ENCODE results near the gene STRA6. TPM values are rescaled to one million over a fixed set of nuclear protein-coding genes. Genes with fewer than 3 reads are reported as not detected.

Gene STRA6
- total RNA-seq, 1 experiment from 2014 or later, result 0.54 TPM

DNA sequence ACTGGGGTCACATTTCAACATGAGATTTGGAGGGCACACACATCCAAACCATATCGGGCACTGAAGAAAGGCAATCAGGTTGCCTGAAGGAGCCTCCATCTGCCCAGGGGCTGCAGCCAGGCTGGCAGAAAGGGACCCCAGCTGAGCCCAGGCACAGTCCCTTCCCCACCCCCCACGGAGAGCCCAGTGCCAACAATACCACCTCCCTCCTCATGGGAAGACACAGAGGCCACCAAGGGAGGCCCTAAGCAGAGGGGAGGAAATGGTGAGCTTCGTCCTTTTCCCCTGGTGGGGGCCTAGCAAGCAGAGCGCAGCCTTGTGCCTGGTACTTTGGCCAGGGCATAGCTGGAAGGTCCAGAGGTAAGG lies 3.0 kb upstream of the STRA6 start:
- Histone ChIP-seq H3K79me2 (ENCODE audit: insufficient read depth, low read length) (no peaks in the 10 kb centered on the region), H2AFZ (ENCODE audit: low read depth, low read length, poor library complexity, severe bottlenecking) (no peak overlapping the region), H3K4me1 (ENCODE audit: control insufficient read depth in 1 of 2, insufficient read depth in 2 of 2, low read length in 2 of 2) (peaks cover 23 to 38% of the 10 kb centered on the region in 2 experiments), H4K20me1 (ENCODE audit: insufficient read depth) (no peaks in the 10 kb centered on the region), H3K9ac (ENCODE audit: low read length) (no peak overlapping the region), H3K36me3 (ENCODE audit: control insufficient read depth in 1 of 2, insufficient read depth in 2 of 2, low read length in 2 of 2) (no peaks in the 10 kb centered on the region), H3K4me3 (replicated peaks in 1 of 2; ENCODE audit: low read depth in 1 of 2, low read length in 2 of 2) (no peak overlapping the region), H3K9me2 (ENCODE audit: insufficient read depth) (no peaks in the 10 kb centered on the region), H3K27ac (ENCODE audit: low read depth, low read length) (no peak overlapping the region), H3K9me3 (ENCODE audit: control insufficient read depth in 1 of 2, insufficient read depth in 1 of 2, low read depth in 1 of 2, low read length in 2 of 2) (no peaks in the 10 kb centered on the region), H3K4me2 (ENCODE audit: low read length) (no peak overlapping the region), H3K27me3 (ENCODE audit: insufficient read depth, low read length) (peaks cover 16% of the 10 kb centered on the region; the same call in 1 of the 2 replicates)
- no TSS peak for BruUV-seq (replicated peaks)
- ChIA-PET RAD21 (ENCODE audit: low non-redundant PET in 1 of 2, low total read pairs in 2 of 2, uncharacterized antibody in 2 of 2, unreplicated experiment in 2 of 2) (no interaction called here), POLR2A (no interaction called here), CTCF (no interaction called here)
- ATAC-seq (no peak), DNase-seq (ENCODE audit: low read depth, low spot score) (no peak)
- intact Hi-C loops (cut with micrococcal nuclease), result no loop called here
- TF ChIP-seq, protein P1, sequence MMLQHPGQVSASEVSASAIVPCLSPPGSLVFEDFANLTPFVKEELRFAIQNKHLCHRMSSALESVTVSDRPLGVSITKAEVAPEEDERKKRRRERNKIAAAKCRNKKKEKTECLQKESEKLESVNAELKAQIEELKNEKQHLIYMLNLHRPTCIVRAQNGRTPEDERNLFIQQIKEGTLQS (IDR thresholded peaks at IDR 0.05), result no peak
- TF ChIP-seq, protein P2, sequence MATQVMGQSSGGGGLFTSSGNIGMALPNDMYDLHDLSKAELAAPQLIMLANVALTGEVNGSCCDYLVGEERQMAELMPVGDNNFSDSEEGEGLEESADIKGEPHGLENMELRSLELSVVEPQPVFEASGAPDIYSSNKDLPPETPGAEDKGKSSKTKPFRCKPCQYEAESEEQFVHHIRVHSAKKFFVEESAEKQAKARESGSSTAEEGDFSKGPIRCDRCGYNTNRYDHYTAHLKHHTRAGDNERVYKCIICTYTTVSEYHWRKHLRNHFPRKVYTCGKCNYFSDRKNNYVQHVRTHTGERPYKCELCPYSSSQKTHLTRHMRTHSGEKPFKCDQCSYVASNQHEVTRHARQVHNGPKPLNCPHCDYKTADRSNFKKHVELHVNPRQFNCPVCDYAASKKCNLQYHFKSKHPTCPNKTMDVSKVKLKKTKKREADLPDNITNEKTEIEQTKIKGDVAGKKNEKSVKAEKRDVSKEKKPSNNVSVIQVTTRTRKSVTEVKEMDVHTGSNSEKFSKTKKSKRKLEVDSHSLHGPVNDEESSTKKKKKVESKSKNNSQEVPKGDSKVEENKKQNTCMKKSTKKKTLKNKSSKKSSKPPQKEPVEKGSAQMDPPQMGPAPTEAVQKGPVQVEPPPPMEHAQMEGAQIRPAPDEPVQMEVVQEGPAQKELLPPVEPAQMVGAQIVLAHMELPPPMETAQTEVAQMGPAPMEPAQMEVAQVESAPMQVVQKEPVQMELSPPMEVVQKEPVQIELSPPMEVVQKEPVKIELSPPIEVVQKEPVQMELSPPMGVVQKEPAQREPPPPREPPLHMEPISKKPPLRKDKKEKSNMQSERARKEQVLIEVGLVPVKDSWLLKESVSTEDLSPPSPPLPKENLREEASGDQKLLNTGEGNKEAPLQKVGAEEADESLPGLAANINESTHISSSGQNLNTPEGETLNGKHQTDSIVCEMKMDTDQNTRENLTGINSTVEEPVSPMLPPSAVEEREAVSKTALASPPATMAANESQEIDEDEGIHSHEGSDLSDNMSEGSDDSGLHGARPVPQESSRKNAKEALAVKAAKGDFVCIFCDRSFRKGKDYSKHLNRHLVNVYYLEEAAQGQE (IDR thresholded peaks at IDR 0.05; ENCODE audit: low read depth), result no peak
- TF ChIP-seq FOSL1 (IDR thresholded peaks at IDR 0.05; ENCODE audit: low read depth) (no peak), MAX (IDR thresholded peaks at IDR 0.05) (no peak), POLR2A (IDR thresholded peaks at IDR 0.05; ENCODE audit: borderline replicate concordance, extremely low read depth, insufficient read depth, insufficient read length) (no peak), YY1 (IDR thresholded peaks at IDR 0.05; ENCODE audit: extremely low read depth, insufficient replicate concordance, low read depth, low read length) (no peak), SIN3A (IDR thresholded peaks at IDR 0.05; ENCODE audit: low read depth) (no peak), ZFX (IDR thresholded peaks at IDR 0.05) (no peak), EGR1 (IDR thresholded peaks at IDR 0.05; ENCODE audit: low read depth) (no peak), JUND (IDR thresholded peaks at IDR 0.05) (no peak), CBX3 (IDR thresholded peaks at IDR 0.05; ENCODE audit: low read depth) (no peak), POLR2AphosphoS5 (IDR thresholded peaks at IDR 0.05; ENCODE audit: low read depth, low read length) (no peak), EZH2phosphoT487 (IDR thresholded peaks at IDR 0.05; ENCODE audit: borderline replicate concordance) (no peak), SP1 (IDR thresholded peaks at IDR 0.05; ENCODE audit: low read depth) (no peak), EZH2 (IDR thresholded peaks at IDR 0.05) (no peak)
- TF ChIP-seq, protein P3, sequence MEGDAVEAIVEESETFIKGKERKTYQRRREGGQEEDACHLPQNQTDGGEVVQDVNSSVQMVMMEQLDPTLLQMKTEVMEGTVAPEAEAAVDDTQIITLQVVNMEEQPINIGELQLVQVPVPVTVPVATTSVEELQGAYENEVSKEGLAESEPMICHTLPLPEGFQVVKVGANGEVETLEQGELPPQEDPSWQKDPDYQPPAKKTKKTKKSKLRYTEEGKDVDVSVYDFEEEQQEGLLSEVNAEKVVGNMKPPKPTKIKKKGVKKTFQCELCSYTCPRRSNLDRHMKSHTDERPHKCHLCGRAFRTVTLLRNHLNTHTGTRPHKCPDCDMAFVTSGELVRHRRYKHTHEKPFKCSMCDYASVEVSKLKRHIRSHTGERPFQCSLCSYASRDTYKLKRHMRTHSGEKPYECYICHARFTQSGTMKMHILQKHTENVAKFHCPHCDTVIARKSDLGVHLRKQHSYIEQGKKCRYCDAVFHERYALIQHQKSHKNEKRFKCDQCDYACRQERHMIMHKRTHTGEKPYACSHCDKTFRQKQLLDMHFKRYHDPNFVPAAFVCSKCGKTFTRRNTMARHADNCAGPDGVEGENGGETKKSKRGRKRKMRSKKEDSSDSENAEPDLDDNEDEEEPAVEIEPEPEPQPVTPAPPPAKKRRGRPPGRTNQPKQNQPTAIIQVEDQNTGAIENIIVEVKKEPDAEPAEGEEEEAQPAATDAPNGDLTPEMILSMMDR (IDR thresholded peaks at IDR 0.05 in 2 of 3, conservative IDR thresholded peaks at IDR 0.05 in 1 of 3; ENCODE audit: borderline replicate concordance in 1 of 3, insufficient read depth in 1 of 3, low read depth in 2 of 3, low read length in 2 of 3), result no peak
- TF ChIP-seq, protein P4, sequence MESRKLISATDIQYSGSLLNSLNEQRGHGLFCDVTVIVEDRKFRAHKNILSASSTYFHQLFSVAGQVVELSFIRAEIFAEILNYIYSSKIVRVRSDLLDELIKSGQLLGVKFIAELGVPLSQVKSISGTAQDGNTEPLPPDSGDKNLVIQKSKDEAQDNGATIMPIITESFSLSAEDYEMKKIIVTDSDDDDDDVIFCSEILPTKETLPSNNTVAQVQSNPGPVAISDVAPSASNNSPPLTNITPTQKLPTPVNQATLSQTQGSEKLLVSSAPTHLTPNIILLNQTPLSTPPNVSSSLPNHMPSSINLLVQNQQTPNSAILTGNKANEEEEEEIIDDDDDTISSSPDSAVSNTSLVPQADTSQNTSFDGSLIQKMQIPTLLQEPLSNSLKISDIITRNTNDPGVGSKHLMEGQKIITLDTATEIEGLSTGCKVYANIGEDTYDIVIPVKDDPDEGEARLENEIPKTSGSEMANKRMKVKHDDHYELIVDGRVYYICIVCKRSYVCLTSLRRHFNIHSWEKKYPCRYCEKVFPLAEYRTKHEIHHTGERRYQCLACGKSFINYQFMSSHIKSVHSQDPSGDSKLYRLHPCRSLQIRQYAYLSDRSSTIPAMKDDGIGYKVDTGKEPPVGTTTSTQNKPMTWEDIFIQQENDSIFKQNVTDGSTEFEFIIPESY (IDR thresholded peaks at IDR 0.05; ENCODE audit: extremely low read depth, insufficient replicate concordance, low read length), result no peak

Measured in HCT116 (cell line).